IPS-NIHi11 (cell line): ENCODE data around the gene PIBF1.
A peak's percentile ranks its signal among the peaks of the same experiment; 100 is the strongest.
"Not testable (repeated sequence)": the region's sequence is repeated elsewhere in the genome, so short reads cannot be mapped to it uniquely, and the experiment has no call there.

Experiments
- DNase-seq: peaks from one replicate; pipeline ENCODE4 v3.0.0; 2012; ENCODE audit warnings: mixed read lengths, low spot score

The PIBF1 gene

DNA sequence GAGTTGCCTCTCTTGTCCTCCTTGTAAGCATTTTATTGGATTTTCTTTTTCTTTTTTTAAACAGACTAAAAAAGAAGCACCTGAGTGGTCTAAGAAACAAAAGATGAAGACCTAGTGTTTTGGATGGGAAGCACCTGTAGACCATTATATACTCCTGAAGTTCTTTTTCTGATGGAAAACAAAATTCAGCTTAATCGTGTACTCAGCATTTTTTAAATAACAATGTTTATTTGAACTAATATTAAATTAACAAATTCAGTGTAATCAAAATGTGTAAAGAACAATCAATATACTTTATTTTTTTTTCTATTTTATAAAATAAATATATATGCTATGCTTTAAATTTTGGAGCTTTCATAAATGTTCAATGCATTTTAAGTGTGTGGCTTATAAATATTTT is 233.9 kb downstream of the PIBF1 start:
- no peak for DNase-seq

DNA sequence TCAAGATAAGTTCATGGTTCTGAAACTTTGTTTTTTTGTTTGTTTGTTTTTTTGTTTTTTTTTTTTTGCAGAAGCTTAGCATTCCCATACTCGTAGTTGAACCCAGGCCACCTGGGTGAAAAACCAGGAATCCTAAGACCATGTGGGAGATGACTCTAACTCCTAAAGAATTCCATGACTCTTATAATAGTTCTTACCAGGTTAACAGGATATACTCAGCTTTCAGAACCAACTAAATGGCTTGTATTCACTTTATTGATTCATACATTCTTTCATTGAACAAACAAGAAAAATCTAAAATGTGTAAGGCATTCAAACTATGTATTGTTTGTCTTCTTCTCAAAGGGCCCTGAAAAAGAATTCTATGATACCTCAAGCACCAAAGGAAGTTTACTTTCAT is 236.4 kb downstream of the PIBF1 start:
- no peak for DNase-seq

DNA sequence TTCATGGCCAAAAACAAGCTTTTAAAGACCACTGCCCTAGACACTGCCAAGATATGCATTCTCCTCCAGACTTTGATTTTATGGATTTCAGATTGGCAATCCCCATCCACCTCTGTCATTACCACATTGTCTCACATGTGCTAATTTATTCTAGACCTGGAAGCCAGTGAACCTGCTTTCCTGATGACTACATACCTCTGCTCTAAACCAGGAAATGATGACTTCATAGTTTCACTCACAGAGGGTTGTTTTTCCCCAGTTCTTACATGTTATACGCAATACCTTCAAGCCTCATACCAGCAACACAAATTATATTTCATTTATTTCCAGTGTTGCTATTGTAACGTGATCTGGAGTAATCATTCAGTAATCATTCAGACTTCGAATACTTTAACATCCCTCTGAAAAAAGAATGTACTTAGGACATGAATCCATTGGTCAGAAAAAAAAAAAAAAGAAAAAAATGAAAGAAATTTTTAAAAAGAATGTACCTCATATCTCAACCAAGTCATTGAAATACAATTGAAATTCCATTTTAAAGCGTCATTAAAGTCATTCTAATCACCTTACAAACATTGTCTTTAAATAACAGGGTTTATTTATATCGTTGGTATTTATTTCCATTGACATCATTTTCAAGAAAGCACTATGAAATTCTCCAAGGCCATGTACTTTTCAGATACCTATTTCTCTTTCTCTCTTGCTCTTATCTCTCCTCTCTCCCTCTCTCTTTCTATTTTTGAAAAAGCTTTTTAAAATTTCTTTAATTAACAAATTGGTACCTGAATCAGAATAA is 243.5 kb downstream of the PIBF1 start:
- DNase-seq = no peak

DNA sequence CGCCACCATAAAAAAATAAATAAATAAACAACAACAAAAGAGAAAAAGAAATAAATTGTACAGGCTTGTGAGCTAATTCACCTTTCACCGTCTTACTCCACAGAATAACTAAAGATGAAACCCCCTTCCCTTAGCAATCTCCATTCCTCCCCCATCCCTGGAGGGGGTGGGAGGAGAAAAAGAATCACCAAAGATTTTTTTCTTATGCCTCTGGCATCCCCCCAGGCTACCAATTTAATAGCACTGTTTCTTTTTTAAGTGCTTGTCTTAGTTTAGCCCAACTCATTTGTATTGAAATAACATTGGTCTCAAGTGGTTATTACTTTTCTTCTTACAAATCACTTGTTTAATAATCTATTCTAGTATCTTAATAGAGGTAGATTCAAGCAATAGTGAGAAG is 253.0 kb downstream of the PIBF1 start:
- DNase-seq = no peak

DNA sequence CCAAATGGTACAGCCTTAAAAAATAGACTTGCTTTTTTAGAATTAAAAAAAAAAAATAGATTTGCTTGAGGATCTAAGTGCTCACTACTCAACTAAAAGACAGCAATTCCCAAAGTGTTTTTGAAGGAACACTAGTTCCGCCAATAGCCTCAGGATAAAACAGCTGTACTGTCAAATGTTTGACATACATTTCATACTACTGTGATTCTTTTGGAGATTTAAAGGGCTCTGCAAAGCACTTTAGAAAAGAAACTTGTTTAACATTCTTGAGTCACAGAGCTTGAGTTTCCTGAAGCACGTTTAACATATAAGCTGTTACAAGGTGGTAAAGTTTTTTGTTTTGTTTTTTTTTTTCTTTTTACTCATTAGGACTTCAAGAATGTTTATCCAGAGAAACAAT is 253.7 kb downstream of the PIBF1 start:
- no peak for DNase-seq

DNA sequence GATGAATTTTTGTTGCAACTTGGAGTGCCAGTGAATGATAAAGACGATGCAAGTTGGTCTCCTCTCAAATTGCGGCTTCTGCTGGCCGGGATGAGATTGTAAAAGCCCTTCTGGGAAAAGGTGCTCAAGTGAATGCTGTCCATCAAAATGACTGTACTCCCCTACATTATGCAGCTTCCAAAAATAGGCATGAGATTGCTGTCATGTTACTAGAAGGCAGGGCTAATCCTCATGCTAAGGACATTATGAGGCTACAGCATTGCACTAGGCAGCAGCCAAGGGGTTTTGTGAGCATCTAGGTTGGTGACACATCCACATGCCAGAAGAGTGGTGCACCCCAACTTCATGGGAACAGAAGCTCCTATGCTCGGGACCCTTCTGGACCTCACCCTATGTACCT is 254.6 kb downstream of the PIBF1 start:
- no peak for DNase-seq

DNA sequence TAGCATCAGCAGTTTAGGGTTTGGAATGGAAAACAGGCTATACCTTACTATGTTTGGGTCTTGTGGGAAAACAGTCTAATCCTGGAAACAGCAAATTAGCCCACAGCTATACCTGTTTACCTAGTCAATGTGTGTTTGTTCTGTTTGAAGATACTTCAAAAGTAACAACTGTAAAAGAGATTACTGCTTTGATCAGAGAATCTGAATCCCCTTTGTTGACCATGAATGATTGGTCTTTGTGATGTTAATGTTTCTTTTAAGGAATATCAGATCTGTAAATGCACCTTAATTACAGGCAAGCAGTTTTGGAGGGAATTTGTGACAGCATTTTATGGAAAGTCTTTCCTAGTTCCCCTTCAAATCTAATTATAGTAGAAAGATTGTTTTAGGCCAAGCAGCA is 256.1 kb downstream of the PIBF1 start:
- no peak for DNase-seq

DNA sequence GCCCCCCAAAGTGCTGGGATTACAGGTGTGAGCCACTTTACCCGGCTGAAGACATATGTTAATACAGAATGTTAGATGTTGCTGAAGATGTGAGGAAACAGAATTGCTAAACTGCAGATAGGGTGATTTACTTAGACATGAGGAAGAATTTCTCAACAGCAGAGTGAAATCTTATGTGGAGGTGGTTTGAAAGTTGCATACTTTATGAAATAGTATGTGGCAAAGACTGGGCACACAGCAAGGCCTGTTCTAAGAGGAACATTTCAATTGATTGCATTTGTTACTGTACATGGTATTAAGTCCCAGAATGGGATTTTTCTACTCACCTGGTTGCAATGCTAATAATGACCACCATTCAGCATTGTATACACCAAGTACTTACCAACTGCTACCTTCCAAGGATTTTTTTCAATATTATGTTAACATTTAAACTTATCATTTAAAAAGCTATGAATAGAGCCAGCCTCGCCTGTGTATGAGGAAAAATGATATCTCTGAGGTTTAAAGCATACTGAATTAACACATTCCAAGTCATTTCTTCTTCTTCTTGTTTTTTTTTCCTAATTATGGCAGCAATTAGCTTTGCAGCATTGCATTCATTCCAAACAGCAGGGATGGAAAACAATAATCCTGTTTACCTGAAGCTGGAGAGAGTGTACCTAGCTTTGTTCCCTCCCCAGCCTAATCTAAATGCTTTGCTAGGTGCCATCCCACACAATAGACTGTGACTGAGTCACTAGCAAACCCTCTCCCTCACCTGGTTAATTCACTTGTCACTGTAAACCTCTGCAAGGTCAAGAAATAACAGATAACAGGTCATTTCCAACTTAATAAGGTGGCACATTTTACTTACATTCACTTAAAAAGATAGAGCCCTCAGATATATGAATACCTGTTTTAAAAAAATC is 257.5 kb downstream of the PIBF1 start:
- DNase-seq = peak; percentile 13

DNA sequence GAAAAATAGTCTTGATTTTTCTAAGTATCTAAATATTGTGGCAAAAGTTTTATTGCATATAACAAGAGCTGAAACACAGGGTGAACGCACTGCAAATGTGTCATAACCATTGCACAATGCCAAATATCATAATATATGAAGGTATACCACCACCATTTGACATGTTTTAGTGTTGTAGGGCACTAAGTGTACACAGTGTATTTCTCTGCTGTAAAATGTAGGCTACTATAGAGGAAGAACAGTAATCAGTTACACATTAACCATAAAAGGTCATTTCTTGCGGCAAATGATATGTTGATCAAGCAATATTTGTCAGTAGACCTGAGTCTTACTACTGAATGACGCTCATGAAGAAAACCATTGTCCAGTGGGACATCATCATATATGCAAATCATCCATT is 258.6 kb downstream of the PIBF1 start:
- DNase-seq = no peak

DNA sequence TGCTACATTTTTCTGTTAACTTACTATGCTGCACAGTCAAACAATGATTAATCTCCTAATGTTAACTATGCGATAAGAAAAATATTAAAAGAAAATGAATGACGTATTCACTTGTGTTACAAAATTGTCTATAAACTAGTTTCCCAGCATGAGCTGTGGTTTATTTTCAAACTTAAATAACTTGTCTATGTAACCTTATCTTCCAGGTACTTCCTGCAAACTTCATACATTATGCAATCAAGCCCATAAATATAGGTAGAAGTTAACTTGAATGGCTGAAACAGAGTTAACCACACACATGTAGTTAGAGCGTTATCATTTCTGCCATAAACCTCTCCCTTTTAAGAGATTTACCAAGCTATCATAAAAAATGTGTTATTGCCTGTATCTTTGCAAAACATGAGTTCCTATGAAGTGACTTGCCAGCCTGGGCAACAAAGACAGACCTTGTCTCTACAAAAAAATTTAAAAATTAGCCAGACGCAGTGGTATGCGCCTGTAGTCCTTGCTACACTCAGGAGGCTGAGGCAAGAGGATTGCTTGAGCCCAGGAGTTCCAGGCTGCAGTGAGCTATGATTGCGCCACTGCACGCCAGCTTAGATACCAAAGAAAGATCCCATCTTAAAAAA is 259.1 kb downstream of the PIBF1 start:
- DNase-seq = no peak

DNA sequence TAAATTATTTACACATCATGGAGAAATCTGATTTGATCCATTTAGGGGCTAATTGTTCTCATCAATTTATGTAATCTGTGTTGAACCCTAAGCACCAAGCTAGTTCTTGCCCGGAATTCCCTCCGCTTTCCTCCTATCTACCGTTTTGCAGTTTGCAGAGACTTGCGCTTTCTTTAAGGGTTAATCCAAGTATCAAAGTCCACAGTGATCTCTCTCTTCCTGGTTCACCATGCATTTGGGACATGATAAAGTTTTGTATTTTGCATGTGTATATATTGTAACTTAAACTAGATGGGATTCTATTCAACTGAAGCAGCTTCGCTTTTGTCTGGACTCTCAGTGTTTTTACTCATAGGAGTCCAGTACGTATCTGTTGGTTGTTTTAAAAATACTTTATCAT is 263.1 kb downstream of the PIBF1 start:
- DNase-seq = no peak

DNA sequence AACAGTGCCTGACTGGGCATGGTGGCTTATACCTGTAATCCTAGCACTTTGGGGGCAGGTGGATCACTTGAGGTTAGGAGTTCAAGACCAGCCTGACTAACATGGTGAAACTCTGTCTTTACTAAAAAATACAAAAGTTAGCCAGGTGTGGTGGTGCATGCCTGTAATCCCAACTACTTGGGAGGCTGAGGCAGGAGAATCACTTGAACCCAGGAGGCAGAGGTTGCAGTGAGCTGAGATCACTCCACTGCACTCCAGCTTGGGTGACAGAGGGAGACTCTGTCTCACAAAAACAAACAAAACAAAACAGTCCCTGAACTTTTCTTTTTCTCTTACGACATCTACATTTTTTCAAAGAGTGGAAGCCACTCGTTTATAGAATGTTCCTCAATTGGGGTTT is 266.7 kb downstream of the PIBF1 start:
- DNase-seq = not testable (repeated sequence)

DNA sequence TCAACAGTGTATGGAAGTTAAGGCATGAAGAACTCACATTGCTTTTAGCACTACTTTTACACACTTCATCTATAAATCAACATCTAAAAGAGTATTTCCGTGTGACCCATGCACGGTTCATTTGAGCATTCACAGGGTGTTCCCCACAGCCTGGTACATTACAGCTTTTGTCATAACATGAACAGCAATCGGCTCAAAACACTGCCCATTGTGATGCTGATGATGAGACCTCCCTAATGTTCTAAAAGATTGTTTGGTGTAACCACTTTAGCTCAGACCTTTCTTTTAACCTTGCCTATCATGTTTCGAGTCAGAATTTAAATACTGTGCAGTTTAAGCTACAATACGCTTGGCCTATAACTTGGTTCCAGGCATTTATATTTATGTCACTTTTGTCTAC is 272.8 kb downstream of the PIBF1 start:
- DNase-seq = no peak

DNA sequence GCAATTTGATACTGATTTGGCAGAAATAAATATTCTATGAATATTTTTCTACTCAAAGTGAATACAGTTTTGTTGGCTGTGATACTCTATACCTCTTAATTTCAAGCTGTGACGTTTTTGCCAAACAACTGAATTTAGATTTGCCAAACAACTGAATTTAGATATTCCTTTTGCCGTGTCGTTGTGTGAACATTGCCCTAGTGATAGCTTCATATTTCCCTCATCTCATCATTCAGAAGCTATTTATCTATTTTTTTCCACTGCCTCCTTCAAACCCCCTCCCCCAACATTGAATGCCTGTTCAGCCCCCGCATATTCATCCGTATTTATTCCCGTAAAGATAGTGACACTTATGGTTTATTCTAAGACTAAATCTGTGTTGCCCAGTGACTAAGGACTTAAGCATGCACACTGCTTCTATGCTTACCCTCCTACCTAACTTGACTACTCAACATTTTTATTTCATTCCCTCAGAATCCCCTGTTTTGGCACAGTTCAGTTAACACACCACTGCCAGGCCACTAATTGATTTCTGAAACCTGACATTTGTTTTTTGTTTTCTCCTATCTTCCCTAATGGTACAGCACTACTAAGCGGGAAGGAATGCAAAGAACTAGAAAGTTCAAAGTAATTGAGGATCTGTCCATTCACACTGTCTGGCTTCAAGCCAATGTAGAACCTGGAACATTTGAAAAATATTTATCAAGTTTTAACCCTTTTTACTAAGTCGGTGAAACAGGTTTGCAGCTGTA is 274.1 kb downstream of the PIBF1 start:
- no peak for DNase-seq

DNA sequence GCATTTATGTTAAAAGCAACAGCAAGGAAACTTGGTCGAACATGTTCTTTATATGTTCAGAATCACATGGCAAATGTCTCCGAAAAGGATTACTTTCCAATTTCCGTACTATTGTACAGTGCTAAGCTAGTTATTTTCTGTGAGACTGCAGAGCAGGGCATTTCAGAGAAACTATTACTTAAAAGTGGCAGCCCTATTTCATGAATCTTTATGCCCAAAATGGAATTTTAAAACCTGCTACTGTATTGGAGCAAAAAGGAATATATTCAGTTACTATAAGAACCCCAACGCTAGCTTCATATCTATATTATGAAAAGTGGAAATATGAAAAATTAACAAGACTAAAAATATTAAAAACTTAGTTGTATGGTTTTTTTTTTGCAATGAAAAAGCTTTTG is 274.6 kb downstream of the PIBF1 start:
- no peak for DNase-seq

DNA sequence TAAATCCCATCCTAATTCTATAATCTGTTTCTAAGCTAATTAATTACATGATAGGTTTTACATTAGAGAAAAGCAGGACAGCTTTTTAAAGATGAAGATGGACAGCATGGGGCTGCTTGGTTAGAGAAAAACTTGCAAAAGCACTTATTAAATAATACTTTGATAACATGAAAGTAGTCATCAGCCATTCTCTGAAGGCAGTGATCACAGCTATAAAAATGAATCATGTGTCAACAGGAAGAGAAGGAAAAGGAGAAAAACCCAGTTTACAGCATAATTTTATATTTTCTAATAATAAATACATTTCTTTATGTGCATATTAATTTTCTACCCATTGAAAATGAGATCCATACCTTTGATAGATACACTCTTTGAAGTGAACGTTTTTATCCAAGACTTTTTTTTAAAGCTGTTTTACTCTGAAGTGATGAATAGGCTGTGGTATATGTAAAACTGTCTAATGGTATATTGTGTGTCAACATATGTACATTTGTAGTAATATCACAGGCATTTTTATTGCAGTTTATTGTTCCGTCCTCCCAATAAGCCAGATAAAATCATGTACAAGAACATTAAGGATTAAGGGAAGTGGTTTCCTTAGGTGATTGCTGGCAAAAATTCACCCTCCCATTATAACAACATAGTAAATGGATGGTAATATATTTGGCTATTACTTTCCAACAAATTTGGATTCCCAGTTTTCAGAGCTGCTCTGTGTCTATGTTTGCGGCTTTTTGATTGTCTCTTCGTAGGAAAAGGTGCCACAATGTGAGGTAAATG is 275.5 kb downstream of the PIBF1 start:
- DNase-seq = no peak

DNA sequence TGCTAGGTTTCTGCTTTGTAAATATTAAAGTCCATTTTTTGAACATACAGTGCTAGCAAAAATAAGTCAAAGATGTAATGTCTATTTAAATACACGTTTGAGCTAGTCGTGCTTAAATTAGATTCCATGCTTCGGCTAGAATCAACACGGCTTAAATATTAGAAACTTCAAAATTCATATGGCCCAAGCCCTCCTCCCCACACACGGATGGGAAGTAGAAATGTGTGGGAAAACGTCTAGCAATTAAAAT is 276.1 kb downstream of the PIBF1 start:
- DNase-seq = no peak

DNA sequence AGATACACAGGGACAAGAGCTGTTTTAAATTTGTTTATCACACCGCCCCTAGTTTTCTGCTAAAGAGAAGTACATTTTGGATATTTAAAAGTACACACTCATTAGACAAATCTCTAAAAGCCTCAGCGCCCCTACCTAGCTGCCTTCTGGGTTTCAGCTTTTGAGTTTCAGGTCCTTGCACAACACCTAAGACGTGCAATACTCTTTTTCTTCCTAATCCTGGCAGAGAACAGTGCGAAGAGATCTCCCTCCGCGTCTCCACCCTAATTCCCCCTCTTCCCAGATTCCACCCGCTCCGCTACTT is 276.5 kb downstream of the PIBF1 start:
- DNase-seq = no peak

DNA sequence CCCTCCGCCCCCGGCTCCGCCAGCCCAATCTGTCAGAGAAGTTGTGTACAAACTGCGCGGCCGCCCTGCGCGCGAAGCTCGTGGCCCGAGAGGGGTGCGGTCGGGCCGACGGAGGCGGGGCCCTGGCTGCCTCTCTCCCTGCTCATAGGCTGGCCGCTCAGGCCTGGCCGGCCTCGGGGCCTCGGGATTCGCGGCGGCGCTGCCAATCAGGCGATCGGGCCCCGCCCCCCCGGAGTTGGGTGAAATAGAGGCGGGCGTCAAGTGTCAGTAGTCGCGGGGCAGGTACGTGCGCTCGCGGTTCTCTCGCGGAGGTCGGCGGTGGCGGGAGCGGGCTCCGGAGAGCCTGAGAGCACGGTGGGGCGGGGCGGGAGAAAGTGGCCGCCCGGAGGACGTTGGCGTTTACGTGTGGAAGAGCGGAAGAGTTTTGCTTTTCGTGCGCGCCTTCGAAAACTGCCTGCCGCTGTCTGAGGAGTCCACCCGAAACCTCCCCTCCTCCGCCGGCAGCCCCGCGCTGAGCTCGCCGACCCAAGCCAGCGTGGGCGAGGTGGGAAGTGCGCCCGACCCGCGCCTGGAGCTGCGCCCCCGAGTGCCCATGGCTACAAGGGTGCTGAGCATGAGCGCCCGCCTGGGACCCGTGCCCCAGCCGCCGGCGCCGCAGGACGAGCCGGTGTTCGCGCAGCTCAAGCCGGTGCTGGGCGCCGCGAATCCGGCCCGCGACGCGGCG is 277.0 kb downstream of the PIBF1 start, which contains the start of gene KLF5:
KLF5 (plus strand) TSS at position 270 of the 724 bp plus-strand sequence; CDS start at position 593, 323 bp downstream.
- DNase-seq = peak; percentile 97

DNA sequence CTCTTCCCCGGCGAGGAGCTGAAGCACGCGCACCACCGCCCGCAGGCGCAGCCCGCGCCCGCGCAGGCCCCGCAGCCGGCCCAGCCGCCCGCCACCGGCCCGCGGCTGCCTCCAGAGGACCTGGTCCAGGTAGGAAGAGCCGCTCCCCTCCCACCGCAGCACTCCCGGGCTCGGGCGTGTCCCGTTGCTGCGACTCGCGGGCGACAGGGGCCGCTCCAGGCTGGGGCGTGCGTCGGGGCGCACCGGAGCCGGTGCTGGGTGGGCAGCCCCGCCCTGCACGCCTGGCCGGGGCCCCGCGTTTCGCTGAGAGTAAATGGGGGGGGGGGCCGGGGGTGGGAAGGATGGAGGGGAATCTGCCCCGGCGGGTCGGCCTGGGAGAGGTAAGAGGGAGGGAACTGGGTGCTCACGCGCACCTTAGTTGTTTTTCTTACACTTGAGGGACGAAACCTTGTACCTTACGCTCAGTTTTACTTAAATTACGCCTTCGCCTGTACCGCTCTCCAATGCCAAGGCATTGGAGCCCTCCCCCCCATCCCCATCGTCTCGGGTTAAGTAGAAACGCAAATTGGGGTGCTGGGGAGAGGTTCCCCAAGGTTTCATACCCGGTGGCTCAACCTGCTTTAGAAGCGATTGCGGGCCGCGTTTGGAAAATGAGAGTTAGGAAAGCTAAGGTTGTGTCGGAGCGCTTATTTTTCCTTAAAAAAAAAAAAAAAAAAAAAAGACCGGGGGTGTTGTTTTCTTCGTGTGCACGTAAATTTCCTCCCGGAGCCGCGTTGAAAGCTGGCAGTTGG is 277.7 kb downstream of the PIBF1 start:
- DNase-seq = peak; percentile 82
